ENCODE data around the gene RCOR2. TPM values are rescaled to one million over a fixed set of nuclear protein-coding genes. Genes with fewer than 3 reads are reported as not detected.

RCOR2 gene
- total and polyA plus RNA-seq, 2 of the 13 experiments (the other 11 are each of a cell fraction or from before 2014, with no cell fraction given) = 8.3 to 8.5 TPM

DNA sequence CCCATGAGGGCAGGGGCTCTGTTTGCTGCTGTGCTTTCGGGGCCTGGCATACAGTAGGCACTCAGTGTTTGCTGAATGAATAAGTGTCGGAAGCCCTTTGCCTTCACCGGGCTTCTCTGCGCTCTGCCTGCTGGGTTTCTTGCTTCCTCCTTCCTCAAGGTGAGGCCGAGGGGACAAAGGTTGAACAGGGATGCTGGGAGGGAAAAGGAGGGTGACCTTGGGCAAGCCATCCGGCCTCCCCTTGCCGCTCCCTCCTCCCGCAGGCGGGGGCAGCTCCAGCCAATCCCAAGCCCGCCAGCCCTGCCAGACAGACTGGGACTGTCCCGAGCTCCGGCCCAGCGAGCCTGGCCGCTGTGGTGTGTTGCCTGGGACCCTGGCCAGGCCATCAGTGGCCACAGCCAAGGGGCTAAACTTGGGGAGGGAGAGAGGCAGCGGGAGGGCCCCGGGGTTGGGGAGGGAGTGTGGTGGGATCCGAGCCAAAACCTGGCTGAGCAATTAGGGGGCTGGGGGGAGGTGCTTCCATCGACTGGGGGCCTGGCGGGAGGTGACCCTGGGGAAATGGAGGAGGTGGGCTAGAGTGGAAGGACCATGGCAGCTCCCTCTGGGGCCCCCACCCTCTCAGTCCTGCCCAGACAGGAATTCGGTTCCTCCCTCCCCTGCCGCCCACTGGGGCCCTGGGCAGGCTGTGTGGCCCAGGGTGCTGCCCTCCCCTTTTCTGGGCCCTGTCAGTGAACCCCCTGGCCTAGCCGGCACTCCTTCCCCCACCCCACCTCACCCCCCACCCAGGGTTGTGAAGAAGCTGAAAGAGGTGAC lies 3.4 kb upstream of the RCOR2 start (continued):
- TF ChIP-seq NR2F6 (IDR thresholded peaks at IDR 0.05) (no peak), NR2F6 (CRISPR knock-in tag; IDR thresholded peaks at IDR 0.05) (peak; percentile 48; the same call in 1 of the 2 replicates), NONO (IDR thresholded peaks at IDR 0.05) (no peak), NONO (CRISPR knock-in tag; conservative IDR thresholded peaks at IDR 0.05) (peak; percentile 80), ZNF317 (CRISPR knock-in tag; IDR thresholded peaks at IDR 0.05) (no peak), DNMT3B (CRISPR knock-in tag; conservative IDR thresholded peaks at IDR 0.05) (no peak), ZNF556 (CRISPR knock-in tag; IDR thresholded peaks at IDR 0.05; ENCODE audit: borderline replicate concordance) (no peak), FOXA3 (CRISPR knock-in tag; IDR thresholded peaks at IDR 0.05) (no peak), RXRB (CRISPR knock-in tag; IDR thresholded peaks at IDR 0.05; ENCODE audit: borderline replicate concordance) (0 out of 2 replicates have a peak, but pooled peaks have one; percentile 36), NFIC (IDR thresholded peaks at IDR 0.05; ENCODE audit: low read length) (no peak), ZZZ3 (CRISPR knock-in tag; IDR thresholded peaks at IDR 0.05; ENCODE audit: borderline replicate concordance) (no peak), ZNF558 (CRISPR knock-in tag; IDR thresholded peaks at IDR 0.05; ENCODE audit: borderline replicate concordance) (0 out of 2 replicates have a peak, but pooled peaks have one; percentile 64), PHF20 (CRISPR knock-in tag; IDR thresholded peaks at IDR 0.05) (no peak), ZNF605 (CRISPR knock-in tag; IDR thresholded peaks at IDR 0.05) (peak; percentile 45; the same call in 1 of the 2 replicates), BORCS8-MEF2B (CRISPR knock-in tag; IDR thresholded peaks at IDR 0.05) (no peak), SSRP1 (CRISPR knock-in tag; IDR thresholded peaks at IDR 0.05) (no peak), CC2D1A (CRISPR knock-in tag; IDR thresholded peaks at IDR 0.05) (no peak), SIX4 (CRISPR knock-in tag; IDR thresholded peaks at IDR 0.05) (no peak), ZNF121 (CRISPR knock-in tag; IDR thresholded peaks at IDR 0.05) (no peak; the same call in 1 of the 2 replicates)
- TF ChIP-seq, protein P1, sequence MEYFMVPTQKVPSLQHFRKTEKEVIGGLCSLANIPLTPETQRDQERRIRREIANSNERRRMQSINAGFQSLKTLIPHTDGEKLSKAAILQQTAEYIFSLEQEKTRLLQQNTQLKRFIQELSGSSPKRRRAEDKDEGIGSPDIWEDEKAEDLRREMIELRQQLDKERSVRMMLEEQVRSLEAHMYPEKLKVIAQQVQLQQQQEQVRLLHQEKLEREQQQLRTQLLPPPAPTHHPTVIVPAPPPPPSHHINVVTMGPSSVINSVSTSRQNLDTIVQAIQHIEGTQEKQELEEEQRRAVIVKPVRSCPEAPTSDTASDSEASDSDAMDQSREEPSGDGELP (IDR thresholded peaks at IDR 0.05; ENCODE audit: borderline replicate concordance, low read depth) = no peak
- TF ChIP-seq, protein P2, sequence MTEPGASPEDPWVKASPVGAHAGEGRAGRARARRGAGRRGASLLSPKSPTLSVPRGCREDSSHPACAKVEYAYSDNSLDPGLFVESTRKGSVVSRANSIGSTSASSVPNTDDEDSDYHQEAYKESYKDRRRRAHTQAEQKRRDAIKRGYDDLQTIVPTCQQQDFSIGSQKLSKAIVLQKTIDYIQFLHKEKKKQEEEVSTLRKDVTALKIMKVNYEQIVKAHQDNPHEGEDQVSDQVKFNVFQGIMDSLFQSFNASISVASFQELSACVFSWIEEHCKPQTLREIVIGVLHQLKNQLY (CRISPR knock-in tag; IDR thresholded peaks at IDR 0.05) = no peak
- TF ChIP-seq, protein P3, sequence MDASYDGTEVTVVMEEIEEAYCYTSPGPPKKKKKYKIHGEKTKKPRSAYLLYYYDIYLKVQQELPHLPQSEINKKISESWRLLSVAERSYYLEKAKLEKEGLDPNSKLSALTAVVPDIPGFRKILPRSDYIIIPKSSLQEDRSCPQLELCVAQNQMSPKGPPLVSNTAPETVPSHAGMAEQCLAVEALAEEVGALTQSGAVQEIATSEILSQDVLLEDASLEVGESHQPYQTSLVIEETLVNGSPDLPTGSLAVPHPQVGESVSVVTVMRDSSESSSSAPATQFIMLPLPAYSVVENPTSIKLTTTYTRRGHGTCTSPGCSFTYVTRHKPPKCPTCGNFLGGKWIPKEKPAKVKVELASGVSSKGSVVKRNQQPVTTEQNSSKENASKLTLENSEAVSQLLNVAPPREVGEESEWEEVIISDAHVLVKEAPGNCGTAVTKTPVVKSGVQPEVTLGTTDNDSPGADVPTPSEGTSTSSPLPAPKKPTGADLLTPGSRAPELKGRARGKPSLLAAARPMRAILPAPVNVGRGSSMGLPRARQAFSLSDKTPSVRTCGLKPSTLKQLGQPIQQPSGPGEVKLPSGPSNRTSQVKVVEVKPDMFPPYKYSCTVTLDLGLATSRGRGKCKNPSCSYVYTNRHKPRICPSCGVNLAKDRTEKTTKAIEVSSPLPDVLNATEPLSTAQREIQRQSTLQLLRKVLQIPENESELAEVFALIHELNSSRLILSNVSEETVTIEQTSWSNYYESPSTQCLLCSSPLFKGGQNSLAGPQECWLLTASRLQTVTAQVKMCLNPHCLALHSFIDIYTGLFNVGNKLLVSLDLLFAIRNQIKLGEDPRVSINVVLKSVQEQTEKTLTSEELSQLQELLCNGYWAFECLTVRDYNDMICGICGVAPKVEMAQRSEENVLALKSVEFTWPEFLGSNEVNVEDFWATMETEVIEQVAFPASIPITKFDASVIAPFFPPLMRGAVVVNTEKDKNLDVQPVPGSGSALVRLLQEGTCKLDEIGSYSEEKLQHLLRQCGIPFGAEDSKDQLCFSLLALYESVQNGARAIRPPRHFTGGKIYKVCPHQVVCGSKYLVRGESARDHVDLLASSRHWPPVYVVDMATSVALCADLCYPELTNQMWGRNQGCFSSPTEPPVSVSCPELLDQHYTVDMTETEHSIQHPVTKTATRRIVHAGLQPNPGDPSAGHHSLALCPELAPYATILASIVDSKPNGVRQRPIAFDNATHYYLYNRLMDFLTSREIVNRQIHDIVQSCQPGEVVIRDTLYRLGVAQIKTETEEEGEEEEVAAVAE (CRISPR knock-in tag; IDR thresholded peaks at IDR 0.05; ENCODE audit: borderline replicate concordance) = no peak
- TF ChIP-seq, protein P4, sequence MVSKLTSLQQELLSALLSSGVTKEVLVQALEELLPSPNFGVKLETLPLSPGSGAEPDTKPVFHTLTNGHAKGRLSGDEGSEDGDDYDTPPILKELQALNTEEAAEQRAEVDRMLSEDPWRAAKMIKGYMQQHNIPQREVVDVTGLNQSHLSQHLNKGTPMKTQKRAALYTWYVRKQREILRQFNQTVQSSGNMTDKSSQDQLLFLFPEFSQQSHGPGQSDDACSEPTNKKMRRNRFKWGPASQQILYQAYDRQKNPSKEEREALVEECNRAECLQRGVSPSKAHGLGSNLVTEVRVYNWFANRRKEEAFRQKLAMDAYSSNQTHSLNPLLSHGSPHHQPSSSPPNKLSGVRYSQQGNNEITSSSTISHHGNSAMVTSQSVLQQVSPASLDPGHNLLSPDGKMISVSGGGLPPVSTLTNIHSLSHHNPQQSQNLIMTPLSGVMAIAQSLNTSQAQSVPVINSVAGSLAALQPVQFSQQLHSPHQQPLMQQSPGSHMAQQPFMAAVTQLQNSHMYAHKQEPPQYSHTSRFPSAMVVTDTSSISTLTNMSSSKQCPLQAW (CRISPR knock-in tag; IDR thresholded peaks at IDR 0.05) = peak; percentile 43; the same call in 1 of the 2 replicates
- TF ChIP-seq, protein P5, sequence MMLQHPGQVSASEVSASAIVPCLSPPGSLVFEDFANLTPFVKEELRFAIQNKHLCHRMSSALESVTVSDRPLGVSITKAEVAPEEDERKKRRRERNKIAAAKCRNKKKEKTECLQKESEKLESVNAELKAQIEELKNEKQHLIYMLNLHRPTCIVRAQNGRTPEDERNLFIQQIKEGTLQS (CRISPR knock-in tag; IDR thresholded peaks at IDR 0.05) = no peak

Data from HepG2 (cell line).